GM23248 (cell line): ENCODE measurements around the gene INSRR. TPM values are rescaled to one million over a fixed set of nuclear protein-coding genes. Genes with fewer than 3 reads are reported as not detected.

Experiments
- DNase-seq: peaks from one replicate; pipeline ENCODE4 v3.0.0-alpha.2; 2015
- H2AFZ ChIP-seq: fragments of 200-600 bp; sonication (generic); 2 replicates; pipeline ENCODE4 v1.6.1; 2016; ENCODE audit warnings: antibody characterized with exemption
- H3F3A ChIP-seq: fragments of 200-600 bp; sonication (generic); 2 replicates; pipeline ENCODE4 v1.6.1; 2016; ENCODE audit warnings: mild to moderate bottlenecking, antibody characterized with exemption, mixed run types; ENCODE audit not compliant: insufficient read depth
- H3K27ac ChIP-seq: fragments of 200-600 bp; sonication (generic); 2 replicates; pipeline ENCODE4 v1.5.1; 2016; ENCODE audit warnings: mild to moderate bottlenecking
- H3K27me3 ChIP-seq: fragments of 200-600 bp; sonication (generic); replicated peaks from 2 replicates; pipeline ENCODE4 v1.6.1; 2016; ENCODE audit warnings: mild to moderate bottlenecking; ENCODE audit not compliant: insufficient read depth
- H3K36me3 ChIP-seq: fragments of 200-600 bp; sonication (generic); 2 replicates; pipeline ENCODE4 v1.6.1; 2016; ENCODE audit warnings: low read depth, mild to moderate bottlenecking
- H3K4me1 ChIP-seq: fragments of 200-600 bp; sonication (generic); 2 replicates; pipeline ENCODE4 v1.6.1; 2016; ENCODE audit warnings: mild to moderate bottlenecking; ENCODE audit not compliant: insufficient read depth
- H3K4me2 ChIP-seq: fragments of 200-600 bp; sonication (generic); one replicate; pipeline ENCODE4 v1.6.1; 2016; ENCODE audit warnings: mild to moderate bottlenecking; ENCODE audit not compliant: unreplicated experiment
- H3K4me3 ChIP-seq: fragments of 200-600 bp; sonication (generic); 2 replicates; pipeline ENCODE4 v1.5.1; 2016; ENCODE audit warnings: mild to moderate bottlenecking
- H3K79me2 ChIP-seq: fragments of 200-600 bp; sonication (generic); 2 replicates; pipeline ENCODE4 v1.6.1; 2016; ENCODE audit warnings: mild to moderate bottlenecking; ENCODE audit not compliant: insufficient read depth
- H3K9ac ChIP-seq: fragments of 200-600 bp; sonication (generic); 2 replicates; pipeline ENCODE4 v1.6.1; 2016; ENCODE audit warnings: mild to moderate bottlenecking
- H3K9me2 ChIP-seq: fragments of 200-600 bp; sonication (generic); 2 replicates; pipeline ENCODE4 v1.6.1; 2016; ENCODE audit warnings: mixed run types, mild to moderate bottlenecking, moderate library complexity; ENCODE audit not compliant: insufficient read depth
- H3K9me3 ChIP-seq: fragments of 200-600 bp; sonication (generic); one replicate; pipeline ENCODE4 v1.6.1; 2017; ENCODE audit warnings: low read depth
- H4K20me1 ChIP-seq: fragments of 200-600 bp; sonication (generic); 2 replicates; pipeline ENCODE4 v1.6.0; 2016; ENCODE audit not compliant: insufficient read depth
- EZH2 ChIP-seq: fragments of 200-600 bp; sonication (generic); IDR thresholded peaks from 2 replicates; pipeline ENCODE4 v1.6.1; 2018; ENCODE audit warnings: antibody characterized with exemption, mild to moderate bottlenecking; ENCODE audit not compliant: insufficient read depth, poor library complexity, severe bottlenecking
- EZH2phosphoT487 ChIP-seq: fragments of 200-600 bp; sonication (generic); IDR thresholded peaks from 2 replicates; pipeline ENCODE4 v1.6.1; 2018; ENCODE audit warnings: antibody characterized with exemption, moderate library complexity, mild to moderate bottlenecking, low read depth; ENCODE audit not compliant: insufficient read depth
- WGBS, 2 experiments: methylation state at CpG; one replicate each; pipeline ENCODE4 v1.1.6; 2015 to 2017; ENCODE audit warnings: low lambda C conversion rate in 2 of 2, low coverage in 1 of 2; ENCODE audit errors: missing lambda C conversion rate in 2 of 2; 5-methylcytosine and 5-hydroxymethylcytosine counted together
- in situ Hi-C: fragments of 300-500 bp; cut with MboI; formaldehyde crosslinking; loops from 2 replicates; pipeline ENCODE4 v1.15.0; 2020
- polyA plus RNA-seq: library from polyadenylated mRNA; unstranded; fragments of >200 nt; fragmentation: Nextera tagmentation; extraction: Ambion mirVana; gene quantifications from 2 replicates; pipeline ENCODE4 v1.2.1, GENCODE V29; 2016
- total RNA-seq: library from RNA; depleted of rRNA; stranded (reverse); fragments of >200 nt; shearing (Covaris generic); gene quantifications from 2 replicates; pipeline ENCODE4 v1.2.3, GENCODE V29; 2014

INSRR gene
- total and polyA plus RNA-seq, 2 experiments from 2014 or later, result 0.09 TPM; not detected in 1

DNA sequence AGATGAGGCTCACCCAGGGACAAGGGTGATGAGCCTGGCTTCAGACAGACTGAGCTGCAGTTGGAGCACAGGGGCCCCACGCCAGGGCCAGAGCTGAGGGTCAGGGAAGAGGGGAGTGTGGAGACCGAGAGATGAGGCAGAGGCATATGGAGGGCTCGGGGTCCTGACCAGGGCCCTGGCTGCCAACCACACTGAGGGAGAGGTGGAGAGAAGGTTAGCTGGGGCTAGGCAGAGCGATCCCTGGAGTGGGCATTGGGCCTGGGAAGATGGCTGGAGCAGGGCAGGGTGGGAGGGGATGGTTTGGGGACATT is 42.6 kb upstream of the INSRR start:
- Histone ChIP-seq H3K79me2 (no peaks in the 10 kb centered on the region), H3K4me3 (no peak overlapping the region), H2AFZ (no peak overlapping the region), H3K27ac (no peak overlapping the region), H4K20me1 (no peaks in the 10 kb centered on the region), H3K4me1 (peaks cover 41% of the 10 kb centered on the region), H3K36me3 (no peaks in the 10 kb centered on the region), H3K27me3 (no peaks in the 10 kb centered on the region), H3K9me2 (no peaks in the 10 kb centered on the region), H3F3A (peaks cover 13% of the 10 kb centered on the region), H3K9ac (no peak overlapping the region), H3K4me2 (no peak overlapping the region), H3K9me3 (no peaks in the 10 kb centered on the region)
- WGBS, 2 experiments, result 89 to 91% methylated on average over 4 of the region's 4 CpGs
- in situ Hi-C loops, result no loop called here
- DNase-seq, result no peak
- TF ChIP-seq EZH2phosphoT487 (no peak), EZH2 (no peak)

DNA sequence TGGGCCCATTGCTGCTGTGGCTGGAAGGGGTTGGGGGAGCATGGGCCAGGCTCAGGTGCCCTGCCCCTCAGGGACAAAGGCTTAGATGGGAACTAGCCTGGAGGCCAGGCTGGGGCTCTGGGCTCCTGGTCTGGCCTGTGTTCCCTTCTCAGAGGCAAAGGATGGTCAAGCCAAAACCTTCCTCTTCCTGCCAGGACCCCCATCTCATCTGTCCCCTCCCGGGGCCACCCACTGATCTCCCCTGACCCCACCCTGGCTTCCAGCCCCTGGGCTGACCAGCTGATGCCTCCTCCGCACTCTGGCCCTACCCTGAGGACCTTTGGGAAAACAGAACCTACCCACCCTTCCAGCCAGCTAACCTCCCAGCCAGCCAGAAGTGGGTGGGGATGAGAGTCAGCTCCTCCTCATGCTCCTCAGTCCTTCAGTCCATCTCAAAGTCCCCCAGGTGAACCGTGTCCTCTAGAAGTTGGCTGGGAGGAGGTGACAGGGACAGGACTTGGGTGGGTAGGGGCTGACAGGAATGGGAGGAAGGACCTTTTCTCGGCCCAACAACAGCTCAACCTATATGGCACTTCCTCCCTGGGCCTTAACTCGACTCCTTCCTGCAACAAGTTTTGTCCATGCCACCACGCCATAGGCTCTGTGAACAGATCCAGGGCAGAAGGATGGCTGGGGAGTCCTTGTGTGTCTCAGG is 42.1 kb upstream of the INSRR start:
- no peak overlapping the region for H3K9ac ChIP-seq
- H3K9me3 ChIP-seq, result no peaks in the 10 kb centered on the region
- H3K36me3 ChIP-seq, result no peaks in the 10 kb centered on the region
- in situ Hi-C loops, result no loop called here
- no peak overlapping the region for H3K4me3 ChIP-seq
- H3F3A ChIP-seq, result peaks cover 13% of the 10 kb centered on the region
- DNase-seq, result no peak
- H3K4me2 ChIP-seq, result no peak overlapping the region
- no peak overlapping the region for H2AFZ ChIP-seq
- no peak for TF ChIP-seq EZH2
- H4K20me1 ChIP-seq, result no peaks in the 10 kb centered on the region
- no peaks in the 10 kb centered on the region for H3K27me3 ChIP-seq
- no peak overlapping the region for H3K27ac ChIP-seq
- no peaks in the 10 kb centered on the region for H3K9me2 ChIP-seq
- 67 to 82% methylated on average over 5 to 6 of the region's 6 CpGs for WGBS, 2 experiments
- H3K79me2 ChIP-seq, result no peaks in the 10 kb centered on the region
- H3K4me1 ChIP-seq, result peaks cover 46% of the 10 kb centered on the region

DNA sequence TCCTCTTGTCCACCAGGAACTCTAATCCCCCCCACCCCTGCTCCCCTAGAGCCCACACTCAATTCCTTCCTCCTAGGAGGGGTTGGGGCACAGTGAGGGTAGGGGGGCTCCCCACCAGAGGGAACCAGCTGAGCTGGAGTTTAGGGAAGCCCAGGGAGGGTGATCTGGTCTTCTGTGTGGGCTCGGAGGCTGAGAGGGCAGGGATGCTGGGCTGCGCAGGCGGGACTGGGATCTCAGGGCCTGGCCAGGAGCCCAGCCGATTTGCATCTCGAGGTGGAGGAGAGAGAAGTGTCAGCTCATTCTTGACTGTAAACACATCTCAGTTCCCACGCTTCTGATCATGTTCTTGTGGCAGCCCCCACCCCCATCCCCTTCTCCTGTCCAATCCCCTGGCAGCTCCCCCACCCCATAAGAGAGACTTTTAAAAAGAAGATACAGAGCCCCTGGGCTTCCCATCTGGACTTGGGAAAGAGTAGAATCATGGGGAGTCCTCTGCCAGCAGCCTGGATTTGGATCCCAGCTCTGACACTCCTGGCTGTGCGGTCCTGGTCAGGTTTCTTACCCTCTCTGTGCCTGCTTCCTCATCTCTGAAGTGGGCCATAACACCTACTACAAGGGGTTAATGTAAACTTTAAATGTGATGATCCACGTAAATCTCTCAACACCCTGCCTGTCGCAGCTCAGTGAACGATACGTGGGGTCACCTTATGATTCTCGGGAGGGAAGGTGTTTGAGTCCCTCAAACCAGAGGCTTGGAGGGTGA is 41.2 kb upstream of the INSRR start:
- Histone ChIP-seq H3K36me3 (no peaks in the 10 kb centered on the region), H3K4me3 (no peak overlapping the region), H3K4me1 (peaks cover 54% of the 10 kb centered on the region), H3K4me2 (no peak overlapping the region), H2AFZ (no peak overlapping the region), H3K27me3 (no peaks in the 10 kb centered on the region), H3K79me2 (no peaks in the 10 kb centered on the region), H4K20me1 (no peaks in the 10 kb centered on the region), H3K9me2 (no peaks in the 10 kb centered on the region), H3F3A (peaks cover 19% of the 10 kb centered on the region), H3K9ac (no peak overlapping the region), H3K9me3 (no peaks in the 10 kb centered on the region), H3K27ac (no peak overlapping the region)
- 78 to 84% methylated on average over 10 to 12 of the region's 12 CpGs for WGBS, 2 experiments
- in situ Hi-C loops, result no loop called here
- peak; percentile 36 for DNase-seq
- TF ChIP-seq EZH2phosphoT487, result no peak
- no peak for TF ChIP-seq EZH2

DNA sequence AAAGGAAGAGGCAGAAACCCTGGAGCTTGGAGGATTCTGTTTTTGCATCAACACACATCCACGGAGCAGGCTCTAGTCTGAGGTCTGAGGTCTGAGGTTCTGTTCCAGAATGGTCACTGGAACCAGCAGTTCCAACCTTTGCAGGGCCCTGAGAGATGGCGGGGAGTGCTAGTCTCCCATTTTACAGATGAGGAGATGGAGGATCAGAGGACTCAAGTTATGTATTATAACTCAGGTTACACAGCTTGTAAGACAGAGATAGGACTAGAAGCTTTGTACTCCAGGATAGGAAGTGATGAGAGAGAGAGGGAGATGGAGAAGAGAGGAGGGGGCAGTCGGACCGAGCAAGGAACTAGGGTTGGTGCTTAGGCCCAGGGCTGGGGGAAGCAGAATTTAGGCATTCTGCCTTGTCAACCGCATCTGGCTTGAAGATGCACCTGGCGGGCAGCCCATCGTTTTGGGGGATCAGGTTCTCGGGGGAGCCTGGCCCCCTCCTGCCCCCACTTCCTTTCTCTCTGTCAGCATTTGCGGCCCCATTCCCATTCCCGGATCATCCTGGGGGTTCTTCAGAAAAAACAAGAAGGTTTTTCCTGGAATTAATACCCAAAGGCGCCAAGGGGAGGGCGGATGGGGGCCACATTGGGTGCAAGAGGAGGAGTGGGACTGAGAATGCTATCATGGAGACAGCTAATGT is 40.2 kb upstream of the INSRR start:
- WGBS, 2 experiments, result 85 to 87% methylated on average over 10 to 12 of the region's 12 CpGs

More for the DNA sequence above, 40.2 kb upstream of the INSRR start:
- Histone ChIP-seq H3K27me3 (no peaks in the 10 kb centered on the region), H3K4me3 (no peak overlapping the region), H3K9ac (no peak overlapping the region), H3F3A (peaks cover 19% of the 10 kb centered on the region), H3K9me2 (no peaks in the 10 kb centered on the region), H3K27ac (no peak overlapping the region), H2AFZ (no peak overlapping the region), H3K36me3 (no peaks in the 10 kb centered on the region), H4K20me1 (no peaks in the 10 kb centered on the region), H3K4me2 (no peak overlapping the region), H3K9me3 (no peaks in the 10 kb centered on the region), H3K4me1 (peaks cover 54% of the 10 kb centered on the region), H3K79me2 (no peaks in the 10 kb centered on the region)
- TF ChIP-seq EZH2 (no peak), EZH2phosphoT487 (no peak)
- DNase-seq, result no peak
- in situ Hi-C loops, result no loop called here
